Tibial nerve (tissue), 4 donors: ENCODE results near the gene PLEKHG4B.

Experiments
- EP300 ChIP-seq, 2 donors: sonication (generic); formaldehyde crosslinking; IDR thresholded peaks; one replicate each; pipeline ENCODE4 v1.6.1; 2017; ENCODE audit warnings: antibody characterized with exemption in 2 of 2, mild to moderate bottlenecking in 1 of 2
- POLR2A ChIP-seq, 2 donors: fragments of 450-650 bp; IDR thresholded peaks; one replicate each; pipeline ENCODE4 v1.6.1; 2017; ENCODE audit warnings: antibody characterized with exemption in 2 of 2, mild to moderate bottlenecking in 2 of 2, moderate library complexity in 2 of 2
- TF ChIP-seq, protein P1 (sequence below), 5 experiments: fragments of 200-600 bp in 3 of 5; fragments of 450-650 bp in 2 of 5; sonication (generic) in 3 of 5; IDR thresholded peaks; one replicate each; pipeline ENCODE4 v1.5.1; 2016 to 2019; ENCODE audit warnings: antibody characterized with exemption in 5 of 5, mild to moderate bottlenecking in 3 of 5, moderate library complexity in 2 of 5

DNA sequence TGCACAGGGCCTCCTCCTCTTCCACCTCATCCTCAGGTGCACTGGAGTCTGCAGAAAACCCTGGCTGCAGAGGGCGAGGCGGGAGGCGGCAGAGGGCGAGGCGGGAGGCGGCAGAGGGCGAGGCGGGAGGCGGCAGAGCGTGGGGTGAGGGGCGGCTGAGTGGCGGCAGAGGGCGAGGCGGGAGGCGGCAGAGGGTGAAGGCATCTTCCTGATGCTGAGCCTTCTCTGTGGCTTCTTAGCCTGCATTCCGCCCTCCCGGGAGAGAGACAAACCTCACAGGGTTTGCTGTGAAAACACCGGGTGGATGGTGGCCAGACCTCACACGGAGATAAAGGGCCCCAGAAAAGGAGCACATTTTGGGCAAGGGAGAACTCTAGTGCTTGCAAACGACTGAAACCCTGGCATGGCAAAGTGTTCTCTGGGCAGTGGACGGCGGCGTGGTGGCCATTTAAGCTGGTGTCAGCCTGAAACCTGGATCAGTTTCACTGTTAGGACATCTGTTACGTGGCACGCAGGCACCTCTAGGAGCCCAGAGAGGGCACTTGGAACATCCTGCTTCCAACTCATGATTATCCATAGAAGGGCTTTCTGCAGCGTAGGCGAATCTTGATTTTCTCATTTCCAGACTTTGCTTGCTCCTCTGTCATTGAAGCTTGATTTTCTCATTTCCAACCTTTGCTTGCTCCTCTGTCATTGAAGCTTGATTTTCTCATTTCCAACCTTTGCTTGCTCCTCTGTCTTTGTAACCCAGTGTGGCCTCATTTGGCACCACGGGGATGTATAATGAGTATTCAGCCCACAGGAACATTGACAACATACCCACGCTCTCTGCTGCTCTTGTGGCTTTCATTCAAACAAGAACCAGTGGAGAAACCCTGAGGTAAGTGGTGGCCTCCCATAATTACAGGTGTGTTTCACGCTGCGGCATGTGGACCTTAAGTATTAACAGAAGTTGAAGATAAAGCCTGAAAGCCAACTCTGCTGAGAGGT is 16.3 kb upstream of the PLEKHG4B start:
- TF ChIP-seq, protein P1, sequence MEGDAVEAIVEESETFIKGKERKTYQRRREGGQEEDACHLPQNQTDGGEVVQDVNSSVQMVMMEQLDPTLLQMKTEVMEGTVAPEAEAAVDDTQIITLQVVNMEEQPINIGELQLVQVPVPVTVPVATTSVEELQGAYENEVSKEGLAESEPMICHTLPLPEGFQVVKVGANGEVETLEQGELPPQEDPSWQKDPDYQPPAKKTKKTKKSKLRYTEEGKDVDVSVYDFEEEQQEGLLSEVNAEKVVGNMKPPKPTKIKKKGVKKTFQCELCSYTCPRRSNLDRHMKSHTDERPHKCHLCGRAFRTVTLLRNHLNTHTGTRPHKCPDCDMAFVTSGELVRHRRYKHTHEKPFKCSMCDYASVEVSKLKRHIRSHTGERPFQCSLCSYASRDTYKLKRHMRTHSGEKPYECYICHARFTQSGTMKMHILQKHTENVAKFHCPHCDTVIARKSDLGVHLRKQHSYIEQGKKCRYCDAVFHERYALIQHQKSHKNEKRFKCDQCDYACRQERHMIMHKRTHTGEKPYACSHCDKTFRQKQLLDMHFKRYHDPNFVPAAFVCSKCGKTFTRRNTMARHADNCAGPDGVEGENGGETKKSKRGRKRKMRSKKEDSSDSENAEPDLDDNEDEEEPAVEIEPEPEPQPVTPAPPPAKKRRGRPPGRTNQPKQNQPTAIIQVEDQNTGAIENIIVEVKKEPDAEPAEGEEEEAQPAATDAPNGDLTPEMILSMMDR (IDR thresholded peaks at IDR 0.05): no peak
- TF ChIP-seq POLR2A (IDR thresholded peaks at IDR 0.05) (no peak), EP300 (IDR thresholded peaks at IDR 0.05) (no peak)
